OCI-LY1 (cell line): ENCODE data around the gene DOCK1.

Source experiments
- H2AFZ ChIP-seq: fragments of 200-600 bp; sonication (generic), shearing (Covaris generic); 2 replicates; pipeline ENCODE4 v1.6.0; 2014; ENCODE audit warnings: antibody characterized with exemption, mild to moderate bottlenecking, low read length
- H3F3A ChIP-seq: fragments of 200-600 bp; sonication (generic), shearing (Covaris generic); 2 replicates; pipeline ENCODE4 v1.6.0; 2014; ENCODE audit warnings: mild to moderate bottlenecking, antibody characterized with exemption, low read length, moderate library complexity; ENCODE audit not compliant: insufficient read depth
- H3K27ac ChIP-seq: fragments of 200-600 bp; sonication (generic); 2 replicates; pipeline ENCODE4 v1.5.1; 2014; ENCODE audit warnings: low read length, mixed run types, mild to moderate bottlenecking, low read depth; ENCODE audit not compliant: poor library complexity, severe bottlenecking
- H3K27me3 ChIP-seq: fragments of 200-600 bp; sonication (generic); 2 replicates; pipeline ENCODE4 v1.6.0; 2014; ENCODE audit warnings: antibody characterized with exemption, mild to moderate bottlenecking, low read length, moderate library complexity; ENCODE audit not compliant: insufficient read depth
- H3K36me3 ChIP-seq: fragments of 200-600 bp; sonication (generic); 2 replicates; pipeline ENCODE4 v1.6.1; 2014; ENCODE audit warnings: mild to moderate bottlenecking, antibody characterized with exemption, low read length, moderate library complexity, mixed read lengths; ENCODE audit not compliant: insufficient read depth
- H3K4me1 ChIP-seq: fragments of 200-600 bp; sonication (generic); 2 replicates; pipeline ENCODE4 v1.5.1; 2014; ENCODE audit warnings: mild to moderate bottlenecking, low read length, moderate library complexity; ENCODE audit not compliant: insufficient read depth, severe bottlenecking
- H3K4me2 ChIP-seq: fragments of 200-600 bp; sonication (generic), shearing (Covaris generic); 2 replicates; pipeline ENCODE4 v1.6.1; 2014; ENCODE audit warnings: low read length
- H3K4me3 ChIP-seq: fragments of 200-600 bp; sonication (generic); 2 replicates; pipeline ENCODE4 v1.5.1; 2014; ENCODE audit warnings: low read length, low read depth, mild to moderate bottlenecking, mixed read lengths; ENCODE audit not compliant: poor library complexity, severe bottlenecking
- H3K79me2 ChIP-seq: fragments of 200-600 bp; shearing (Covaris generic); 2 replicates; pipeline ENCODE4 v1.6.1; 2016; ENCODE audit warnings: mixed run types, low read length, mixed read lengths; ENCODE audit not compliant: insufficient read depth
- H3K9ac ChIP-seq: fragments of 200-600 bp; sonication (generic), shearing (Covaris generic); 2 replicates; pipeline ENCODE4 v1.6.1; 2014; ENCODE audit warnings: mild to moderate bottlenecking, low read length, mixed read lengths
- H3K9me2 ChIP-seq: fragments of 200-600 bp; sonication (generic), shearing (Covaris generic); 2 replicates; pipeline ENCODE4 v1.6.1; 2014; ENCODE audit warnings: low read depth, mild to moderate bottlenecking, low read length, mixed read lengths
- H3K9me3 ChIP-seq: fragments of 200-600 bp; shearing (Covaris generic); 2 replicates; pipeline ENCODE4 v1.6.1; 2014; ENCODE audit warnings: low read length, mixed read lengths
- H4K20me1 ChIP-seq: fragments of 200-600 bp; sonication (generic), shearing (Covaris generic); 2 replicates; pipeline ENCODE4 v1.6.0; 2016; ENCODE audit warnings: mild to moderate bottlenecking, low read length; ENCODE audit not compliant: insufficient read depth
- CTCF ChIP-seq: fragments of 200-600 bp; sonication (generic), shearing (Covaris generic); IDR thresholded peaks from 2 replicates; pipeline ENCODE4 v1.5.1; 2017; ENCODE audit warnings: mild to moderate bottlenecking, antibody characterized with exemption, low read length, moderate library complexity, mixed read lengths
- EZH2 ChIP-seq: fragments of 200-600 bp; sonication (generic), shearing (Covaris generic); IDR thresholded peaks from 2 replicates; pipeline ENCODE4 v1.8.0; 2017; ENCODE audit warnings: borderline replicate concordance, mixed run types, mild to moderate bottlenecking, antibody characterized with exemption, low read length, moderate library complexity, mixed read lengths

Gene DOCK1

DNA sequence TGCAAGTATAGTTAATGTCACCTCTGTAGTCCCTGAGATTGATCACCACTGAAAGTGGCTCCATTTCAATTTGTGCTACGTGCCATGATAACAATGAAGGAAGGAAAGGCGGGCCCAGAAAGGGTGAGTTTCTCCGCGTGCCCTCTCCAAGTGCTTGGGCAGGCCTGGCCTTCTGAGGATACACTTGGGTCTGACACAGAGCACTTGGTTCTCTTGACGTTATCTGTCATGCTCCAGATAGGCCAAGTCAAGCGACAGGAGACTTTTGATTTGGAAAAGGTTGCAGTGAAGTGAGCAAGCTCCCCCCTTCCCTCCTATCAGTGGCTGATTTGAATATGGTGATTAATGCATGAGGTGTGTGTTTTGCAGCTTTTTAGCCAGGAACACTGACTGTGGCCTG lies 452.0 kb downstream of the DOCK1 start:
- H3K27ac ChIP-seq: no peak overlapping the region
- no peaks in the 10 kb centered on the region for H3K9me2 ChIP-seq
- no peak overlapping the region for H2AFZ ChIP-seq
- H3K4me2 ChIP-seq: no peak overlapping the region
- no peaks in the 10 kb centered on the region for H3F3A ChIP-seq
- H4K20me1 ChIP-seq: no peaks in the 10 kb centered on the region
- no peak overlapping the region for H3K9ac ChIP-seq
- no peak overlapping the region for H3K4me3 ChIP-seq
- no peaks in the 10 kb centered on the region for H3K79me2 ChIP-seq
- H3K9me3 ChIP-seq: no peaks in the 10 kb centered on the region
- no peaks in the 10 kb centered on the region for H3K27me3 ChIP-seq
- TF ChIP-seq CTCF: no peak
- no peak for TF ChIP-seq EZH2
- no peaks in the 10 kb centered on the region for H3K36me3 ChIP-seq
- no peaks in the 10 kb centered on the region for H3K4me1 ChIP-seq

GRCh38 chr10:127358337-127358736 lies 453.1 kb downstream of the DOCK1 start:
- H3K9me2 ChIP-seq: no peaks in the 10 kb centered on the region
- H3K4me3 ChIP-seq: no peak overlapping the region
- H3K9me3 ChIP-seq: no peaks in the 10 kb centered on the region
- H3K4me1 ChIP-seq: no peaks in the 10 kb centered on the region
- H3K79me2 ChIP-seq: no peaks in the 10 kb centered on the region
- H3K4me2 ChIP-seq: no peak overlapping the region
- no peaks in the 10 kb centered on the region for H3K36me3 ChIP-seq
- H3K27me3 ChIP-seq: no peaks in the 10 kb centered on the region
- H3F3A ChIP-seq: no peaks in the 10 kb centered on the region
- no peak overlapping the region for H2AFZ ChIP-seq
- H3K9ac ChIP-seq: no peak overlapping the region
- no peaks in the 10 kb centered on the region for H4K20me1 ChIP-seq
- TF ChIP-seq CTCF (no peak), EZH2 (no peak)
- H3K27ac ChIP-seq: no peak overlapping the region

- no peak overlapping the region for H3K9ac ChIP-seq
- no peak overlapping the region for H2AFZ ChIP-seq
- H3K27ac ChIP-seq: no peak overlapping the region
- no peaks in the 10 kb centered on the region for H3K4me1 ChIP-seq
- H4K20me1 ChIP-seq: no peaks in the 10 kb centered on the region
- H3K9me3 ChIP-seq: no peaks in the 10 kb centered on the region
- no peaks in the 10 kb centered on the region for H3K36me3 ChIP-seq
- H3F3A ChIP-seq: no peaks in the 10 kb centered on the region
- no peak overlapping the region for H3K4me3 ChIP-seq
- no peaks in the 10 kb centered on the region for H3K27me3 ChIP-seq
- H3K4me2 ChIP-seq: no peak overlapping the region
- no peaks in the 10 kb centered on the region for H3K79me2 ChIP-seq
- no peaks in the 10 kb centered on the region for H3K9me2 ChIP-seq
- TF ChIP-seq CTCF (no peak), EZH2 (no peak)
These were observed 458.8 kb downstream of the DOCK1 start for GRCh38 chr10:127364034-127364433.
